Activated CD4-positive, CD25-positive, alpha-beta regulatory T cell treated with anti-CD3 and anti-CD28 coated beads, Interleukin-2, amount 50 U/mL, for 72 hours (primary cell): ENCODE results near the gene KRT17.
A peak's percentile ranks its signal among the peaks of the same experiment; 100 is the strongest.
"Not testable (repeated sequence)": the region's sequence is repeated elsewhere in the genome, so short reads cannot be mapped to it uniquely, and the experiment has no call there.

Source experiments
- DNase-seq: peaks from one replicate; pipeline ENCODE4 v3.0.0; 2021

The KRT17 gene

GRCh38 chr17:41589301-41589700, 35.1 kb downstream of the KRT17 start:
- peak; percentile 17 for DNase-seq

- DNase-seq: peak; percentile 12
These were observed 36.1 kb downstream of the KRT17 start for GRCh38 chr17:41588126-41588810.

DNA sequence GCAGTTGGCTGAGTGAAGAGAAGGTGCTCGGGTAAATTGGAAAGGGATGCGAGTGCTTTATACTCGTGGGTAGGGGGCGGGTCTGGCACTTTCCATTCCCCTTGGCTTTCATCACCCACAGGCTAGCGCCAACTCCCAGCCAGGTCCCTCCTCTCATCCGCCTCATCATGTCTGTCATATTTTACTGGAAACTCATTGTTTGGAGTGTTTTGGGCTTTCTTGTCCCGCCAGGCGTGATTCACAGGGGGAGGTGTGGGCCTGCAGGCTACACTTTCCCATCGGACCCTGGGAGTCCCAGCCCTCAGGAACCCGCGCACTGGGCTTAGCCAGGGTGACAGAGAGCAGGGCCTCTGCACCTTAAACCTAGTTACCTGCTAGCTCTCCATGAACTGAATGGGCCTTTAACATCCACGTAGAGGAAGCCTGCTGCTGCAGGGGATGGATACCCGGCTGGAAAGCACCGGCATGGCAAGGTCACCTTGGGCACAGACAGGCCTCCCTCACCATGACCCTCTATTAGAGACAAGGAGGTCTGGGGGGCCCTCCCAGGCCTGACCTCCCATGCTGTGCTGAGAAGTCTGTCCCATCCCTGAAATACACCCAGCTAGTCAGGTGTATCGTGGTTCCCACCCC, 37.4 kb downstream of the KRT17 start, which contains the start of gene KRT14:
Gene KRT14 (minus strand): TSS at position 33 of the 633 bp plus-strand sequence. CDS start 61 bp downstream, outside the sequence.
- peak; percentile 12 for DNase-seq

- peak; percentile 8 for DNase-seq
These were observed 38.9 kb downstream of the KRT17 start for GRCh38 chr17:41585301-41586056.

DNA sequence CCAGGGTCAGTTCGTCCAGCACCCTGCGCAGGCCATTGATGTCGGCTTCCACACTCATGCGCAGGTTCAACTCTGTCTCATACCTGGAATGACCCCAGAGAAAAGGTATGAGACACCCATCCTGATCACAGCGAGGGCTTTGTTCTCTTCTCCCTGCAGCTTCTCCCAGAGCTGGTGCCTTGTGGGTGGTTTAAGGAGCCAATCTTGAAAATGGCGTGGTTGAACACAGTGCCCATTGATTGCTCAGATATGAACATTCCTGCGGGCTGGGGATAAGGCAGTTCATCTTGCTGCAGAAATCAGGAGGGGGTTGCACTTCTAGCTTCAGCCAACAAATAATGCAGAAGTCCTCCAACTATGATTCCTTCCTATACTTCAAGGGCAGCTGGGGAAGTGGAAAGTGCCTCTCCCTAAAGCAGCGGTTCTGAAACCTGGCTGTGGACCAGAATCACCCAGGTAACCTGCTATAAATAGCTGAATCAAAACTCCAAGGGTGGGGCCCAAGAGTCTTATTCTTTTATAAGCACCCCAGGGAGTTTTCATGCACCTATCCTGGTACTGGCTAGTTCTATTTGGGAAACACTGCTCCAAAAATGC, 39.9 kb downstream of the KRT17 start:
- not testable (repeated sequence) for DNase-seq

DNA sequence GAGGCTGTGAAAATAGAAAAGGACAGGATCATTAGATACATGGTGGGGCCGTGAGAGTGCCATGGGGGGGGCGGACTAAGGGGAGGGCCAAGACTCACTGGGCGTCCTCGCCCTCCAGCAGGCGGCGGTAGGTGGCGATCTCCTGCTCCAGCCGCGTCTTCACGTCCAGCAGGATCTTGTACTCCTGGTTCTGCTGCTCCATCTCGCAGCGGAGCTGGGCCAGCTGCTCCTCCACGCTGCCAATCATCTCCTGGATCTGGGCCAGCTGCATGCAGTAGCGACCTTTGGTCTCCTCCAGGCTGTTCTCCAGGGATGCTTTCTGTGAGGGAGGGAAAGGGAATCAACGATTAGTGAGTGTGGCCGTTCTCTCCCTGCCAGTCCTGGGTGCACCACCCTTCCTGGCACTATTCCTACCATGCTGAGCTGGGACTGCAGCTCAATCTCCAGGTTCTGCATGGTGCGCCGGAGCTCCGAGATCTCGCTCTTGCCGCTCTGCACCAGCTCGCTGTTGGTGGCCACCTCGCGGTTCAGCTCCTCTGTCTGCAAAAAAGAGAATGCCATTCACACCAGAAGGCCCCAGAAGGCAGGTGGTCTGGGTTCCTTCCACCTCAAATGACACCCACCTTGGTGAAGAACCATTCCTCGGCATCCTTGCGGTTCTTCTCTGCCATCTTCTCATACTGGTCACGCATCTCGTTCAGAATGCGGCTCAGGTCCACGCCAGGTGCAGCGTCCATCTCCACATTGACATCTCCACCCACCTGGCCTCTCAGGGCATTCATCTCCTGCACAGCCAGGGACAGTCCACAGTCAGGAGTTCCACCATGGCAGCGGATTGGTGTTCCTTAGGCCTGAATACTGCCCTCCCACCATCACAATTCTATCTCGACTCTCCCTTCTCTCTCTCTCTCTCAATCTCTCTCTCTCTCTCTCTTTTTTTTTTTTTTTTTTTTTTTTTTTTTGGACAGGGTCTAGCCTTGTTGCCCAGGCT, 40.9 kb downstream of the KRT17 start:
- no peak for DNase-seq

DNA sequence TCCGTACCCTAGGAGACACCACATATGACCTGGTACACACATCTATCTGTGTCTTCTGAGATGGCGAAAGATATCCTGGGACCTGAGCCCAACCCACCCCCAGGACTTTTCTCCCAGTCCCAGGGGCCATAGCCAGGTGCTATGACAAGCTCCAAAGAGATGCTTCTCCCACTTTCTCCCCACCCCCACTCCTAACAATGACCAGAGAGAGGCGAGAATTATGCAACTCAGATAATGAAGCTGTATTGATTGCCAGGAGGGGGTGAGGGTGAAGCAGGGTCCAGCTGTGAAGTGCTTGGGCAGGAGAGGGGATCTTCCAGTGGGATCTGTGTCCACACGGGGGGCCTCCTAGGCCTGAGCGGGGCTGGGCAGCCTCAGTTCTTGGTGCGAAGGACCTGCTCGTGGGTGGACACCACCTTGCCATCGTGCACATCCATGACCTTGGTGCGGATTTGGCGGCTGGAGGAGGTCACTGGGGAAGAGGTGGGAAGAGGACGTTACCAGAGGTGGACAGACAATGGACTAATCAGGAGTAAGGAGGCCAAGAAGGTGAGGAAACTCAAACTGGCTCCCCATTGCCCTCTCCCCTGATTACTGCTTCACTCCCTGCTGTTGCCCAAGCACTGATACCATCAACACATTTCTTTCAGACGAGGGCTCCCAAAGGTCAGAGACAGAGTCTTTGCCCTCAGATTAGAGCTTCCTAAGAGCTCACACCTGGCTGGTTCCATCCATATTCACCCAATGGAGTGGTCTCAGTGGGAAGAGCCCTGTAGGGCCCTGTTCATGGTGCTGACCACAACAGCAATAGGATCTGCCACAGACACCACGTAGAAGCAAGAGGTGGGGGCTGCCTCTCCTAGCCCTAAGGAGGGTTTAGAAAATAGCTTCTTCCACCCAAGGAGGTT, 42.1 kb downstream of the KRT17 start:
- DNase-seq: not testable (repeated sequence)

GRCh38 chr17:41581366-41582060, 42.9 kb downstream of the KRT17 start:
- DNase-seq: no peak

GRCh38 chr17:41580687-41581365, 43.5 kb downstream of the KRT17 start:
- DNase-seq: no peak

DNA sequence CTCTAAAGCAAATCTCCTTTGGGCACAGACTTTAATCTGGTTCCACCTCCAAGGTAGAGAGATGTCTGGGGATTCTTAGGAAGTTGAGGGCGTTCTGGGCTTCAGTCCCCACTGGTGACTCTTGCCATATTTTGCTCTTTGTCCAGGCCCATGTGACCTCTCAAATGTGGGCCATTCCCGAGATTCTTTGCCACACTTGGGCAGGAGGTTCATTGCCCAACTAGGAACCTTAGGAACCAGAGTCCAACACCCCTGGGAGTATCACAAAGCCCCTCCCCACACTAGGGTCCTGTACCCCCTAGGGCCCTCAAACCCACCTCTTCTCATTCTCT, 44.2 kb downstream of the KRT17 start:
- no peak for DNase-seq

DNA sequence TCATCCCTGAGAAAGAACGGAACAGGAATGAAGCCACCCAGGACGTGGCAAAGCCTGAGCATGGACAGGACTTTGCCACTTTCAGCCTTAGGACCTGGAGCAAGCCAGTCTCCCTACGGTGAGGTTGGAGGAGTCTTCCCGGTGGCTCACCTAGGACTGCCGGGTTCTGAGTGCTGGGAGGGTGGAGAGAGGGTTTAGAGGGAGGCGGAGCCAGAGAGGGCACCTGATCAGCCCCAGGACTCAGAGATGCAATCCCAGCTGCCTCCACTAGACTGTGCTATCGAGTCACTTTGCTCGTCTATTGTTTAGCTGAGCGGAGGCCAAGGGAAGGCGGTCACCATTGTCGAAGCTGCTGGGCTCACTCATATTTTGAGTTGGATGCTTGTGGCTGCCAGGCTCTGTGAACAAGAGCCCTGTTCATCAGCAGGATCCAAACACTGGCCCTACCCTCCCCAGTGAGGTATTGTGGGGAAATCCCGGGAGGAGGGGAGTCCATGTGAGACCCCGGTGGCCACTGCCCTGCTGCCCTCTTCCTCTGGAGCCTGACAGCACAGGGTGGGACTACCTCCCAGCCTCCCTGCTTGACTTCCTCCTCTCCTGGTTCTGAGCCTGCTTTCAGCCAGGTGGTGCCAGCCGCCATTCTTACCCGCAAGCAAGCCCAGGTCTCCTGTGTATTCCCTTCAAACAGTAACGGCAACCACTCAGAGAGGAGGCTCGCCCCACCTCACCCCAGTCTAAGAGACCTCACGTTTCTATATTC, 44.7 kb downstream of the KRT17 start:
- peak; percentile 73 for DNase-seq

DNA sequence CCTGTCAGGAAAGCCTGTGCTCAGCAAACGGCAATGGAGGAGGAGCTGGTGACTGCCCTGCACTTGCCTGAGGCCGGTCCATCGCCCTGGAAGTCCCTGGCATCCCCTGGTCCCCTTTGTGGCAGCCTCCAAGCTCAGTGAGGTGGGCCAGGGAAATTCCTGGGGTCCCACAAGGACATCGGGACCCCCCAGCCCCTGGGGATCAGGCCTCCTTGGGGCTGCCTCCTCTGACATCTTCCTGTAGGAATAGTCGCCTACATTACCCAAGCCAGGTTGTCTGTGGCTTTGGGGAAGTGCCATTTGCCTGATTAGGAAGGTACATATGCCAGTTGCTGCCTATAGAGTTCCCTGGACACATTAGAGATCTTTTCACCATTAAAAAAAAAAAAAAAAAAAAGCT, 45.4 kb downstream of the KRT17 start:
- DNase-seq: no peak

DNA sequence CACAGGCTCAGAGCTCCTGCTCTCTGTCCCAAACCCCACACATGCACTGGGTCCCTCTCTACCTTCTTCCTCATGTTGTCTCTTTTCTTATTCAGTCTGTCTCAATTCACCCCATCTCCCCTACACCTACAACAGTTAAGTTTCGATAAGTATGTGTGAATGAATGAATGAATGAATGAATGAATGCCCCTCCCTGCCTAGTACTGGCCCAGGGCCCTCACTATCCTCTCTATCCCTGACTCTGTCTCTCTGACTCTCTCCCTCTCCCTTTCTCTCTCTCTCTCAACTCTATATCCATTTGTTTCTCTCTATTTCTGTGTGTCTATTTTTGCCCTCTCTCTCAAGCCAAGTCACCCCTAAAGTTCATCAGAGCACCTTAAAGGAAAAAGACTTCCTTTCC, 45.8 kb downstream of the KRT17 start:
- no peak for DNase-seq

DNA sequence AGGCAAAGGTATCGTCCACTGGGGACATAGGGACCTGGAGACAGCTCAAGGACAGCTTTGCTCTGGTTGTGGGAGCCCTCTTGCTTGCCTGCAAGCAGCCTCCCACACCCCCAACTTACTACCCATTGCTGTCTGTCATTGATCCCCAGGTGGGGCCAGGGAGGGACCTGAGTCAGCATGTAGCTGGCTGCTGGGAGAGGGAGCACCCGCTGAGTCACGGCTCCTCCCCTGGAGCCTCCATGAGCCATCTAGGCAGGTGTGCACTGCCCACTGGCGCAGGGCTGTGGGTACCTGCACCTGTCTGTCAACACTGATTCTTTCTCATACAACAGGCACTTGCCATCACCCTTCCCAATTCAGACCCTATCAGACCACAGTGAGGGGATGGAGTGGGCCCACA, 47.6 kb downstream of the KRT17 start:
- DNase-seq: not testable (repeated sequence)

DNA sequence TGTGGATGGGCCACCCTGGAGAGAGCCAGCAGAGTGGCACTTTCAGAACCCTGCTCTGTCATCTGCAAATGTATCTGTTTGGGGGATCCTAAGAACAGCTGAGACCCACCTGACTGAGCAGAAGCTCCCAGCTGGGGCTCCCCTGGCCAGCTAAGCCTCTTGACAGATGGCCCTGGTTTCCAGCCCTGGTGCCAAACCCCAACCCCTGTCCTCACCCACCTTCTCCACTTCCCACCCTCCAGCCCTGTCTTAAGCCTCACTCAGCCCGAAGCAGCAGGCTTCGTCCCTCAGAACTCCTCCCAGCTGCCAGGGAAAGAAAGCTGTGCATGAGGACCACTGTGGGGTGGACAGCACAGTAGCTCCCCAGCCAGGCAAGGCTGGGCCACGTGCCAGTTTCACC, 49.0 kb downstream of the KRT17 start:
- DNase-seq: no peak

GRCh38 chr17:41571561-41572434, 52.6 kb downstream of the KRT17 start, which contains the start of gene KRT9:
KRT9 (minus strand) TSS chr17:41572059; CDS start chr17:41571992, 67 bp downstream.
- DNase-seq: no peak
